Gastrocnemius medialis (tissue), 4 donors: ENCODE data around the gene APEH. TPM values are rescaled to one million over a fixed set of nuclear protein-coding genes. Genes with fewer than 3 reads are reported as not detected.

ENCODE experiments used
- ATAC-seq, 2 donors: fragments of 150-250 bp; one replicate each; pipeline ENCODE4 v1.9.1; 2016
- DNase-seq, 2 donors: peaks; one replicate each; pipeline ENCODE4 v3.0.0-alpha.2; 2019
- H3K27ac ChIP-seq, 4 donors: fragments of 200-600 bp; sonication (generic); 1 replicate in 1 of 4; 2 replicates in 3 of 4; pipeline ENCODE4 v1.5.1; 2016 to 2018; ENCODE audit warnings: mild to moderate bottlenecking in 2 of 4, moderate library complexity in 1 of 4
- H3K27me3 ChIP-seq, 3 donors: fragments of 200-600 bp; sonication (generic) in 2 of 3; 1 replicate in 1 of 3; 2 replicates in 2 of 3; pipeline versions ENCODE4 v1.5.1 to v1.6.0; 2016 to 2019; ENCODE audit warnings: mild to moderate bottlenecking in 1 of 3, moderate library complexity in 1 of 3
- H3K36me3 ChIP-seq, 2 donors: fragments of 200-600 bp; sonication (generic) in 1 of 2; one replicate each; pipeline ENCODE4 v1.5.1; 2017 to 2018
- H3K4me1 ChIP-seq, 2 donors: fragments of 200-600 bp; sonication (generic) in 1 of 2; one replicate each; pipeline ENCODE4 v1.5.1; 2016 to 2017; ENCODE audit warnings: mild to moderate bottlenecking in 2 of 2
- H3K4me3 ChIP-seq, 4 donors: fragments of 200-600 bp; sonication (generic) in 3 of 4; 1 replicate in 1 of 4; 2 replicates in 3 of 4; pipeline ENCODE4 v1.5.1; 2016 to 2019; ENCODE audit warnings: mild to moderate bottlenecking in 2 of 4
- H3K9me3 ChIP-seq, 3 donors: fragments of 200-600 bp; sonication (generic) in 2 of 3; 1 replicate in 1 of 3; 2 replicates in 2 of 3; pipeline ENCODE4 v1.5.1; 2016 to 2019
- CTCF ChIP-seq, 5 experiments: fragments of 450-650 bp in 3 of 5; fragments of 200-600 bp in 2 of 5; sonication (generic) in 2 of 5; IDR thresholded peaks in 4 of 5; conservative IDR thresholded peaks in 1 of 5; 1 replicate in 4 of 5; 2 replicates in 1 of 5; pipeline ENCODE4 v1.5.1; 2016 to 2019; ENCODE audit warnings: antibody characterized with exemption in 5 of 5, mild to moderate bottlenecking in 3 of 5, moderate library complexity in 3 of 5
- POLR2A ChIP-seq, 2 donors: fragments of 450-650 bp; IDR thresholded peaks; one replicate each; pipeline ENCODE4 v1.6.1; 2017; ENCODE audit warnings: antibody characterized with exemption in 2 of 2, mild to moderate bottlenecking in 2 of 2, moderate library complexity in 2 of 2
- in situ Hi-C, 4 donors: fragments of 200-750 bp; cut with MboI; loops; one replicate each; pipeline versions ENCODE4 v1.15.0 to v1.8.0; 2017; ENCODE audit warnings: low sequenced_read_pairs in 4 of 4
- intact Hi-C: fragments of 100-400 bp; cut with DNase I; formaldehyde crosslinking; loops from one replicate; pipeline ENCODE4 v1.15.1; 2023; ENCODE audit warnings: low total_unique reads
- total RNA-seq, 4 donors: library from RNA; depleted of rRNA; stranded (reverse); fragments of >200 nt; gene quantifications; one replicate each; pipeline versions ENCODE4 v1.1.0 to v1.2.3, GENCODE V29; 2016

APEH gene
- total RNA-seq, 4 donors from 2014 or later = 103 to 140 (median 108) TPM

- Histone ChIP-seq H3K36me3 (peaks cover 0 to 74% of the 10 kb centered on the region in 2 donors), H3K4me3 (no peak overlapping the region), H3K9me3 (no peaks in the 10 kb centered on the region), H3K4me1 (peaks cover 0 to 5% of the 10 kb centered on the region in 2 donors), H3K27ac (peak overlapping the region in 1 of 4 donors; percentile 98), H3K27me3 (no peaks in the 10 kb centered on the region)
- DNase-seq (no peak), ATAC-seq (no peak)
- in situ Hi-C loops (no loop called here), intact Hi-C loops (loop anchor here (5.0 kb wide), 1 partner anchor 206 kb away; no protein-coding TSS in a partner anchor)
- TF ChIP-seq POLR2A (IDR thresholded peaks at IDR 0.05) (no peak), CTCF (IDR thresholded peaks at IDR 0.05 in 4 of 5, conservative IDR thresholded peaks at IDR 0.05 in 1 of 5) (peak in 4 of 5 experiments; percentile 29 to 52 (median 37))
Observed at GRCh38 chr3:49701388-49702077, 27.4 kb downstream of the APEH start.

GRCh38 chr3:49702672-49703071 lies 28.5 kb downstream of the APEH start:
- no peak for DNase-seq
- peaks cover 0 to 82% of the 10 kb centered on the region in 2 donors for H3K36me3 ChIP-seq
- in situ Hi-C loops = no loop called here
- no peaks in the 10 kb centered on the region for H3K4me1 ChIP-seq
- H3K4me3 ChIP-seq = no peak overlapping the region
- intact Hi-C loops = loop anchor here (1.0 to 5.0 kb wide), 2 partner anchors 137 to 205 kb away; no protein-coding TSS in a partner anchor
- no peaks in the 10 kb centered on the region for H3K9me3 ChIP-seq
- H3K27me3 ChIP-seq = no peaks in the 10 kb centered on the region
- H3K27ac ChIP-seq = peak overlapping the region in 1 of 4 donors; percentile 68
- ATAC-seq = no peak
- TF ChIP-seq CTCF (IDR thresholded peaks at IDR 0.05 in 4 of 5, conservative IDR thresholded peaks at IDR 0.05 in 1 of 5) (no peak), POLR2A (IDR thresholded peaks at IDR 0.05) (no peak)

- DNase-seq (peak in 1 of 2 donors; percentile 75), ATAC-seq (peak; percentile 84 to 90)
- in situ Hi-C loops = no loop called here
- no peaks in the 10 kb centered on the region for H3K4me1 ChIP-seq
- no peak overlapping the region for H3K4me3 ChIP-seq
- no peaks in the 10 kb centered on the region for H3K27me3 ChIP-seq
- intact Hi-C loops = loop anchor here (1.0 to 5.0 kb wide), 2 partner anchors 136 to 204 kb away; no protein-coding TSS in a partner anchor
- no peaks in the 10 kb centered on the region for H3K9me3 ChIP-seq
- peak overlapping the region in 2 of 4 donors; percentile 32 to 68 for H3K27ac ChIP-seq
- peaks cover 0 to 74% of the 10 kb centered on the region in 2 donors for H3K36me3 ChIP-seq
- TF ChIP-seq CTCF (IDR thresholded peaks at IDR 0.05 in 4 of 5, conservative IDR thresholded peaks at IDR 0.05 in 1 of 5) (peak; percentile 75 to 84 (median 80)), POLR2A (IDR thresholded peaks at IDR 0.05) (no peak)
Observed at GRCh38 chr3:49703443-49703927, 29.3 kb downstream of the APEH start.

GRCh38 chr3:49703956-49704355 lies 29.8 kb downstream of the APEH start:
- intact Hi-C loops = loop anchor here (1.0 to 5.0 kb wide), 2 partner anchors 135 to 203 kb away; no protein-coding TSS in a partner anchor
- Histone ChIP-seq H3K4me3 (no peak overlapping the region), H3K36me3 (peaks cover 0 to 70% of the 10 kb centered on the region in 2 donors), H3K4me1 (no peaks in the 10 kb centered on the region), H3K27ac (peak overlapping the region in 2 of 4 donors; percentile 32 to 68), H3K27me3 (no peaks in the 10 kb centered on the region), H3K9me3 (no peaks in the 10 kb centered on the region)
- TF ChIP-seq CTCF (IDR thresholded peaks at IDR 0.05 in 4 of 5, conservative IDR thresholded peaks at IDR 0.05 in 1 of 5) (no peak), POLR2A (IDR thresholded peaks at IDR 0.05) (no peak)
- ATAC-seq (no peak), DNase-seq (no peak)
- in situ Hi-C loops = no loop called here
